DOHH2 (cell line): ENCODE measurements around the gene TTC39C.

Experiments used
- H3F3A ChIP-seq: fragments of 200-600 bp; sonication (generic), shearing (Covaris generic); 2 replicates; pipeline ENCODE4 v1.6.0; 2016; ENCODE audit warnings: antibody characterized with exemption, mild to moderate bottlenecking; ENCODE audit not compliant: control insufficient read depth, insufficient read depth
- H3K27ac ChIP-seq: fragments of 200-600 bp; sonication (generic); 2 replicates; pipeline ENCODE4 v1.5.1; 2014; ENCODE audit warnings: low read depth, mild to moderate bottlenecking, low read length, moderate library complexity
- H3K27me3 ChIP-seq: fragments of 200-600 bp; sonication (generic); 2 replicates; pipeline ENCODE4 v1.6.1; 2014; ENCODE audit warnings: mild to moderate bottlenecking, low read length, mixed read lengths; ENCODE audit not compliant: control insufficient read depth
- H3K36me3 ChIP-seq: fragments of 200-600 bp; sonication (generic); 2 replicates; pipeline ENCODE4 v1.6.1; 2014; ENCODE audit warnings: mild to moderate bottlenecking, low read length, moderate library complexity, mixed read lengths; ENCODE audit not compliant: control insufficient read depth
- H3K4me1 ChIP-seq: fragments of 200-600 bp; sonication (generic); 2 replicates; pipeline ENCODE4 v1.6.1; 2014; ENCODE audit warnings: mild to moderate bottlenecking, low read length, mixed read lengths; ENCODE audit not compliant: control insufficient read depth
- H3K4me2 ChIP-seq: fragments of 200-600 bp; sonication (generic); 2 replicates; pipeline ENCODE4 v1.6.0; 2014; ENCODE audit warnings: mild to moderate bottlenecking, low read length, moderate library complexity
- H3K4me3 ChIP-seq: fragments of 200-600 bp; sonication (generic); 2 replicates; pipeline ENCODE4 v1.5.1; 2014; ENCODE audit warnings: mild to moderate bottlenecking, low read length, mixed read lengths
- H3K79me2 ChIP-seq: fragments of 200-600 bp; sonication (generic); 2 replicates; pipeline ENCODE4 v1.6.1; 2014; ENCODE audit warnings: mild to moderate bottlenecking, low read length, mixed read lengths; ENCODE audit not compliant: control insufficient read depth
- H3K9me2 ChIP-seq: fragments of 200-600 bp; sonication (generic); replicated peaks from 2 replicates; pipeline ENCODE4 v1.6.1; 2014; ENCODE audit warnings: mild to moderate bottlenecking, low read length, mixed read lengths; ENCODE audit not compliant: control insufficient read depth
- H3K9me3 ChIP-seq: fragments of 200-600 bp; sonication (generic); 2 replicates; pipeline ENCODE4 v1.6.1; 2014; ENCODE audit warnings: antibody characterized with exemption, low read length, mixed read lengths; ENCODE audit not compliant: control insufficient read depth, insufficient read depth
- H4K20me1 ChIP-seq: fragments of 200-600 bp; sonication (generic); 2 replicates; pipeline ENCODE4 v1.6.0; 2014; ENCODE audit warnings: low read depth, mild to moderate bottlenecking, antibody characterized with exemption, low read length, moderate library complexity; ENCODE audit not compliant: control insufficient read depth, insufficient read depth
- EZH2phosphoT487 ChIP-seq: fragments of 200-600 bp; sonication (generic); IDR thresholded peaks from 2 replicates; pipeline ENCODE4 v1.6.1; 2017; ENCODE audit warnings: borderline replicate concordance, mild to moderate bottlenecking, antibody characterized with exemption, low read length, moderate library complexity, mixed read lengths
- TF ChIP-seq, protein P1 (sequence below): fragments of 200-600 bp; sonication (generic); IDR thresholded peaks from one replicate; pipeline ENCODE4 v1.5.1; 2014; ENCODE audit warnings: antibody characterized with exemption, mild to moderate bottlenecking, low read depth, low read length; ENCODE audit not compliant: poor library complexity, severe bottlenecking

Gene TTC39C

DNA sequence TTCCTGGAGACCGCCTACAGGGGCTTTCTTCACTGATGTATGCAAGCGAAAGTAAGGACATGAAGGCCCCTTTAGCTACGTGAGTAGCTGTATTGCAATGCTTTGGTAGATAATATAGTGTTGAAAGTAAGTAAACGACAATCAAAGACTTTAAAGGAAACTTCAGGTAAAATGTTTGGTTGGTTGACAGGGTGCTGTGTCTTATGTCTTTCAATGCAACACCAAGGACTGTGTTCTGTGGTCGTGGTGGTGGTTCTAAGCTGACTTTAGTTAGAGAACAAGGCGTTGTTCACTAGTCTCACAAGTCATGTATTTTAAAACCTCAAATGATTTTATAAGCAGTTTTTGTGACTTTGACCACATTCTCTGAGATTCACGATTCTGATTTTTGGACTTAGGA is 66.3 kb downstream of the TTC39C start:
- H3K4me1 ChIP-seq, result no peaks in the 10 kb centered on the region

DNA sequence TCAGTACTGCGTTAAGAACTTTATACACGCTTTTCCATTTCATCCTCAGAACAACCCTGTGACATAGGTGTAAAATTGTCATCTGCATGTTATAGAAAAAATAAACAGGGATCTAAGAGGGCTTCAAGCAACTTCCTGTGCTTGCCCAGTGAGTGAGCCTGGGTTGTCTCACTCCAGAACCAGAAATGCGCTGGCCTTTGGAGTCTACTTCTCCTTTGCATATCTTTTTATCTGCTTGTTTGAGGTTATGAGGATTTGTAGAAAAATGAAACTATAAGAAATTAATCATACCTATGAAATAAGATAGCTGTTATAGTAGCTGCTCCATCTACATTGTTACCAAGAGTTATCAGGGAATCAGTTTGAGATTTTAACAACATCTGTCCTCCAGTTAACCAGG is 69.0 kb downstream of the TTC39C start:
- Histone ChIP-seq H3K4me3 (no peak overlapping the region), H3K27me3 (no peaks in the 10 kb centered on the region), H3K79me2 (no peaks in the 10 kb centered on the region), H3K4me1 (no peaks in the 10 kb centered on the region), H3F3A (no peaks in the 10 kb centered on the region), H3K9me2 (no peaks in the 10 kb centered on the region), H3K36me3 (peaks cover 54% of the 10 kb centered on the region), H3K9me3 (no peaks in the 10 kb centered on the region), H3K27ac (no peak overlapping the region), H4K20me1 (no peaks in the 10 kb centered on the region), H3K4me2 (no peak overlapping the region)
- TF ChIP-seq EZH2phosphoT487, result no peak
- TF ChIP-seq, protein P1, sequence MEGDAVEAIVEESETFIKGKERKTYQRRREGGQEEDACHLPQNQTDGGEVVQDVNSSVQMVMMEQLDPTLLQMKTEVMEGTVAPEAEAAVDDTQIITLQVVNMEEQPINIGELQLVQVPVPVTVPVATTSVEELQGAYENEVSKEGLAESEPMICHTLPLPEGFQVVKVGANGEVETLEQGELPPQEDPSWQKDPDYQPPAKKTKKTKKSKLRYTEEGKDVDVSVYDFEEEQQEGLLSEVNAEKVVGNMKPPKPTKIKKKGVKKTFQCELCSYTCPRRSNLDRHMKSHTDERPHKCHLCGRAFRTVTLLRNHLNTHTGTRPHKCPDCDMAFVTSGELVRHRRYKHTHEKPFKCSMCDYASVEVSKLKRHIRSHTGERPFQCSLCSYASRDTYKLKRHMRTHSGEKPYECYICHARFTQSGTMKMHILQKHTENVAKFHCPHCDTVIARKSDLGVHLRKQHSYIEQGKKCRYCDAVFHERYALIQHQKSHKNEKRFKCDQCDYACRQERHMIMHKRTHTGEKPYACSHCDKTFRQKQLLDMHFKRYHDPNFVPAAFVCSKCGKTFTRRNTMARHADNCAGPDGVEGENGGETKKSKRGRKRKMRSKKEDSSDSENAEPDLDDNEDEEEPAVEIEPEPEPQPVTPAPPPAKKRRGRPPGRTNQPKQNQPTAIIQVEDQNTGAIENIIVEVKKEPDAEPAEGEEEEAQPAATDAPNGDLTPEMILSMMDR, result no peak

More for the DNA sequence above, 66.3 kb downstream of the TTC39C start:
- Histone ChIP-seq H3K4me2 (no peak overlapping the region), H3K9me3 (no peaks in the 10 kb centered on the region), H3K27ac (no peak overlapping the region), H3K79me2 (no peaks in the 10 kb centered on the region), H3K4me3 (no peak overlapping the region), H3F3A (no peaks in the 10 kb centered on the region), H3K36me3 (peaks cover 42% of the 10 kb centered on the region), H3K27me3 (no peaks in the 10 kb centered on the region), H3K9me2 (no peaks in the 10 kb centered on the region), H4K20me1 (no peaks in the 10 kb centered on the region)
- no peak for TF ChIP-seq EZH2phosphoT487
- TF ChIP-seq, protein P1, result no peak

DNA sequence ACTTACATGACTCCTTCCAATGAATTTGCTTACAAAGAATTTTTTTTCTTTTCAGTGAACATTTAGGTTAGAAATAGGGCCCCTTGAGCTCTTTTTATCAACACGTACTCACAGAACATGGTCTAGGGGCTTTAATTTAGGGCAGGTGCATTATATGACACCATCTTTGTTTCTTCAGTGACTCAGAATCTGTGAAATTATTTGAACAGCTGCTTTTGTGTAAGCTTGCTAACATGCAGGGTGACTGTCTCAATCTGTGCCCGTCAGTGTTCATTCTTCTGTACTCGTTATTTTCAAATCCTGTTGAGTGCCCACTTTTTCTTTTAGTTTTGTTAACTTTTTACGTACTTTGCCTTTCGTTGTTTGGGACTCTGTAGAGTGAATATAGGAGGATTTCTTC is 71.5 kb downstream of the TTC39C start:
- H3K4me2 ChIP-seq, result no peak overlapping the region
- H3K36me3 ChIP-seq, result peaks cover 56% of the 10 kb centered on the region
- no peaks in the 10 kb centered on the region for H3K9me3 ChIP-seq

More for the DNA sequence above, 71.5 kb downstream of the TTC39C start:
- no peaks in the 10 kb centered on the region for H3K4me1 ChIP-seq
- no peaks in the 10 kb centered on the region for H3K79me2 ChIP-seq
- H3K27me3 ChIP-seq, result no peaks in the 10 kb centered on the region
- H3F3A ChIP-seq, result no peaks in the 10 kb centered on the region
- H3K27ac ChIP-seq, result no peak overlapping the region
- H3K9me2 ChIP-seq, result no peaks in the 10 kb centered on the region
- TF ChIP-seq EZH2phosphoT487, result no peak
- TF ChIP-seq, protein P1, result no peak
- no peak overlapping the region for H3K4me3 ChIP-seq
- H4K20me1 ChIP-seq, result no peaks in the 10 kb centered on the region
